Measurements from ENCODE around the gene ZBTB49. TPM values are rescaled to one million over a fixed set of nuclear protein-coding genes. Genes with fewer than 3 reads are reported as not detected.

The ZBTB49 gene
- total RNA-seq, 3 donors from 2014 or later (not counting 1 experiment from before 2014, with no cell fraction given), result 19.3 to 36.5 (median 30.0) TPM

GRCh38 chr4:4299006-4299405 is 9.0 kb downstream of the ZBTB49 start:
- no peaks in the 10 kb centered on the region for H3K27me3 Mint-ChIP-seq (ENCODE audit: low read depth in 2 of 2)
- DNase-seq, result no peak
- peak in 1 of 3 donors; percentile 30 for ATAC-seq
- peaks cover 15 to 48% of the 10 kb centered on the region in 2 donors for H3K4me1 Mint-ChIP-seq
- no peaks in the 10 kb centered on the region for H3K27me3 ChIP-seq (ENCODE audit: control insufficient read depth, insufficient read depth, low read length)
- TF ChIP-seq, protein P1, sequence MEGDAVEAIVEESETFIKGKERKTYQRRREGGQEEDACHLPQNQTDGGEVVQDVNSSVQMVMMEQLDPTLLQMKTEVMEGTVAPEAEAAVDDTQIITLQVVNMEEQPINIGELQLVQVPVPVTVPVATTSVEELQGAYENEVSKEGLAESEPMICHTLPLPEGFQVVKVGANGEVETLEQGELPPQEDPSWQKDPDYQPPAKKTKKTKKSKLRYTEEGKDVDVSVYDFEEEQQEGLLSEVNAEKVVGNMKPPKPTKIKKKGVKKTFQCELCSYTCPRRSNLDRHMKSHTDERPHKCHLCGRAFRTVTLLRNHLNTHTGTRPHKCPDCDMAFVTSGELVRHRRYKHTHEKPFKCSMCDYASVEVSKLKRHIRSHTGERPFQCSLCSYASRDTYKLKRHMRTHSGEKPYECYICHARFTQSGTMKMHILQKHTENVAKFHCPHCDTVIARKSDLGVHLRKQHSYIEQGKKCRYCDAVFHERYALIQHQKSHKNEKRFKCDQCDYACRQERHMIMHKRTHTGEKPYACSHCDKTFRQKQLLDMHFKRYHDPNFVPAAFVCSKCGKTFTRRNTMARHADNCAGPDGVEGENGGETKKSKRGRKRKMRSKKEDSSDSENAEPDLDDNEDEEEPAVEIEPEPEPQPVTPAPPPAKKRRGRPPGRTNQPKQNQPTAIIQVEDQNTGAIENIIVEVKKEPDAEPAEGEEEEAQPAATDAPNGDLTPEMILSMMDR (IDR thresholded peaks at IDR 0.05), result no peak
- no peak overlapping the region for H3K27ac ChIP-seq (ENCODE audit: low read length)
- H3K9me3 Mint-ChIP-seq, result no peaks in the 10 kb centered on the region
- no peaks in the 10 kb centered on the region for H3K4me1 ChIP-seq (ENCODE audit: control insufficient read depth, insufficient read depth, low read length)
- intact Hi-C loops (cut with micrococcal nuclease), result no loop called here
- 100% methylated on average over 1 of the region's 3 CpGs for WGBS (ENCODE audit: insufficient coverage)
- H3K27ac Mint-ChIP-seq, result peak overlapping the region; percentile 1 to 47
- H3K36me3 ChIP-seq (ENCODE audit: control insufficient read depth, insufficient read depth, low read length), result peaks cover 25% of the 10 kb centered on the region
- H3K4me3 ChIP-seq (ENCODE audit: low read length), result no peak overlapping the region
- H3K36me3 Mint-ChIP-seq, result peaks cover 12% of the 10 kb centered on the region
- H3K4me3 Mint-ChIP-seq, result no peak overlapping the region
- no peaks in the 10 kb centered on the region for H3K9me3 ChIP-seq (ENCODE audit: control insufficient read depth, insufficient read depth, low read length)

DNA sequence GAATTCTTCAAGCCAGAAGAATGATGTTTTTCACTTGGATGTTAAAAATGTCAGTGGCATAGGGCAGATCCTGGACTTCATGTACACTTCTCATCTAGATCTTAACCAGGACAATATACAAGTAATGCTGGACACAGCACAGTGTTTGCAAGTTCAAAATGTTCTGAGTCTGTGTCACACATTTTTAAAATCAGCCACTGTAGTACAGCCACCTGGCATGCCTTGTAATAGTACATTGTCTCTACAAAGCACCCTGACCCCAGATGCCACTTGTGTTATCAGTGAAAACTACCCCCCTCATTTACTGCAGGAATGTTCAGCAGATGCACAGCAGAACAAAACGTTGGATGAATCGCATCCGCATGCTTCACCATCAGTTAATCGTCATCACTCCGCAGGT is 11.9 kb downstream of the ZBTB49 start:
- no peaks in the 10 kb centered on the region for H3K9me3 Mint-ChIP-seq
- no peak overlapping the region for H3K4me3 ChIP-seq (ENCODE audit: low read length)
- ATAC-seq, result no peak
- H3K27ac Mint-ChIP-seq, result no peak overlapping the region
- no peak overlapping the region for H3K4me3 Mint-ChIP-seq
- no peaks in the 10 kb centered on the region for H3K9me3 ChIP-seq (ENCODE audit: control insufficient read depth, insufficient read depth, low read length)
- 97% methylated on average over 5 of the region's 5 CpGs for WGBS (ENCODE audit: insufficient coverage)
- intact Hi-C loops (cut with micrococcal nuclease), result no loop called here
- no peaks in the 10 kb centered on the region for H3K4me1 ChIP-seq (ENCODE audit: control insufficient read depth, insufficient read depth, low read length)
- no peak overlapping the region for H3K27ac ChIP-seq (ENCODE audit: low read length)
- DNase-seq, result no peak
- no peaks in the 10 kb centered on the region for H3K27me3 Mint-ChIP-seq (ENCODE audit: low read depth in 2 of 2)
- peaks cover 16 to 37% of the 10 kb centered on the region in 2 donors for H3K4me1 Mint-ChIP-seq
- H3K36me3 Mint-ChIP-seq, result peaks cover 12% of the 10 kb centered on the region
- H3K27me3 ChIP-seq (ENCODE audit: control insufficient read depth, insufficient read depth, low read length), result no peaks in the 10 kb centered on the region
- TF ChIP-seq, protein P1 (IDR thresholded peaks at IDR 0.05), result no peak
- peaks cover 39% of the 10 kb centered on the region for H3K36me3 ChIP-seq (ENCODE audit: control insufficient read depth, insufficient read depth, low read length)

DNA sequence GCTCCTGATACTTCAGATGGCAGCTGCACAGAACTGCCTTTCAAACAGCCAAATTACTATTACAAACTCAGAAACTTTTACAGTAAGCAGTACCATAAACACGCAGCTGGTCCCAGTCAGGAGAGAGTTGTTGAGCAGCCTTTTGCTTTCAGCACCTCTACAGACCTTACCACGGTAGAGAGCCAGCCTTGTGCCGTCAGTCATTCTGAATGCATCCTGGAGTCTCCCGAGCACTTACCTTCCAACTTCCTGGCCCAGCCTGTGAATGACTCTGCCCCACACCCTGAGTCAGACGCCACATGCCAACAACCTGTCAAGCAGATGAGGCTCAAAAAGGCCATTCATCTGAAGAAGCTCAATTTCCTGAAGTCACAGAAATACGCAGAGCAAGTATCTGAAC is 12.4 kb downstream of the ZBTB49 start:
- Histone ChIP-seq H3K27me3 (ENCODE audit: control insufficient read depth, insufficient read depth, low read length) (no peaks in the 10 kb centered on the region), H3K4me1 (ENCODE audit: control insufficient read depth, insufficient read depth, low read length) (no peaks in the 10 kb centered on the region), H3K4me3 (ENCODE audit: low read length) (no peak overlapping the region), H3K9me3 (ENCODE audit: control insufficient read depth, insufficient read depth, low read length) (no peaks in the 10 kb centered on the region), H3K36me3 (ENCODE audit: control insufficient read depth, insufficient read depth, low read length) (peaks cover 41% of the 10 kb centered on the region), H3K27ac (ENCODE audit: low read length) (no peak overlapping the region)
- intact Hi-C loops (cut with micrococcal nuclease), result no loop called here
- H3K4me3 Mint-ChIP-seq, result no peak overlapping the region
- no peaks in the 10 kb centered on the region for H3K27me3 Mint-ChIP-seq (ENCODE audit: low read depth in 2 of 2)
- DNase-seq (no peak), ATAC-seq (no peak)
- H3K36me3 Mint-ChIP-seq, result peaks cover 12% of the 10 kb centered on the region
- WGBS (ENCODE audit: insufficient coverage), result 79% methylated on average over 6 of the region's 6 CpGs
- TF ChIP-seq, protein P1 (IDR thresholded peaks at IDR 0.05), result no peak
- H3K4me1 Mint-ChIP-seq, result peaks cover 16 to 37% of the 10 kb centered on the region in 2 donors
- no peaks in the 10 kb centered on the region for H3K9me3 Mint-ChIP-seq
- no peak overlapping the region for H3K27ac Mint-ChIP-seq

DNA sequence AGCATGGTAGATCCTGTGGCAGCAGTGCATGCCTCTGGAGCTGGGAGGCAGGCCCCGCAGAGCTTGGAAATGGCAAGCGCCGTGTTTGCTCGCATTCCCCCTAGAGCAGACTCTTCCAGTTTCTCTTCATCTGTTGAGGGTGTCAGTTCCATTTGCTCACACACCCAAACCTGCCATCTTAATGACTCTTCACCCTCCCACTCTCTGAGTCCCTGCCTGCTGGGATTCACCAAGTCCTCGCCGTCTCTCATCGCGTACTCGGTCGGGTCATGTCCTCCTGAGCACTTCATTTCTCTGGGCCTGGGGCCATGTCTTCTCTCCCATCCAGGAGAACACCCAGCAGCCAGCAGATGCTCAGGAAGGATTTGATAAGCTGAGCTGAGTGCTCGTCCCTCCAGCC is 16.9 kb downstream of the ZBTB49 start:
- WGBS (ENCODE audit: insufficient coverage), result 98% methylated on average over 11 of the region's 11 CpGs
- Histone ChIP-seq H3K4me1 (ENCODE audit: control insufficient read depth, insufficient read depth, low read length) (no peaks in the 10 kb centered on the region), H3K9me3 (ENCODE audit: control insufficient read depth, insufficient read depth, low read length) (no peaks in the 10 kb centered on the region), H3K27me3 (ENCODE audit: control insufficient read depth, insufficient read depth, low read length) (no peaks in the 10 kb centered on the region), H3K27ac (ENCODE audit: low read length) (no peak overlapping the region), H3K36me3 (ENCODE audit: control insufficient read depth, insufficient read depth, low read length) (peaks cover 36% of the 10 kb centered on the region), H3K4me3 (ENCODE audit: low read length) (no peak overlapping the region)
- TF ChIP-seq, protein P1 (IDR thresholded peaks at IDR 0.05), result no peak
- no peaks in the 10 kb centered on the region for H3K27me3 Mint-ChIP-seq (ENCODE audit: low read depth in 2 of 2)
- peaks cover 12 to 17% of the 10 kb centered on the region in 2 donors for H3K4me1 Mint-ChIP-seq
- peaks cover 11% of the 10 kb centered on the region for H3K36me3 Mint-ChIP-seq
- H3K27ac Mint-ChIP-seq, result peak overlapping the region in 1 of 2 donors; percentile 49
- no peak overlapping the region for H3K4me3 Mint-ChIP-seq
- ATAC-seq (no peak), DNase-seq (no peak)
- intact Hi-C loops (cut with micrococcal nuclease), result no loop called here
- no peaks in the 10 kb centered on the region for H3K9me3 Mint-ChIP-seq

Data from natural killer cell (primary cell).